Loucy (cell line): Measurements from ENCODE around the gene SYNGAP1.

Source experiments
- CTCF ChIP-seq: fragments of 200-600 bp; sonication (generic); conservative IDR thresholded peaks from 2 replicates; pipeline ENCODE4 v1.5.1; 2014; ENCODE audit warnings: mild to moderate bottlenecking, antibody characterized with exemption, low read length
- EZH2phosphoT487 ChIP-seq: fragments of 200-600 bp; IDR thresholded peaks from 2 replicates; pipeline ENCODE4 v1.6.1; 2018; ENCODE audit warnings: antibody characterized with exemption, mild to moderate bottlenecking, moderate library complexity, borderline replicate concordance

- TF ChIP-seq CTCF (no peak), EZH2phosphoT487 (no peak)
Measured at GRCh38 chr6:33452496-33452895, 32.6 kb downstream of the SYNGAP1 start.
